Left lung (tissue), 10 donors: ENCODE measurements around the gene ST3GAL3. TPM values are rescaled to one million over a fixed set of nuclear protein-coding genes. Genes with fewer than 3 reads are reported as not detected.

Source experiments
- ATAC-seq: fragments of 200-7000 bp; cut with Tn5 transposase; one replicate; pipeline ENCODE4 v1.9.1; 2020; ENCODE audit warnings: moderate library complexity
- DNase-seq, 4 donors: peaks; one replicate each; pipeline ENCODE4 v3.0.0-alpha.2; 2013 to 2020
- H3K27ac ChIP-seq, 2 donors: fragments of 200-600 bp; sonication (generic) in 1 of 2; one replicate each; pipeline versions ENCODE4 v1.5.0 to v1.8.0; 2020 to 2021
- H3K27me3 ChIP-seq, 2 donors: fragments of 200-600 bp; sonication (generic) in 1 of 2; one replicate each; pipeline versions ENCODE4 v1.5.0 to v1.8.0; 2020 to 2021
- H3K36me3 ChIP-seq, 2 donors: fragments of 200-600 bp; sonication (generic) in 1 of 2; one replicate each; pipeline versions ENCODE4 v1.5.0 to v1.8.0; 2020 to 2021
- H3K4me1 ChIP-seq, 2 donors: fragments of 200-600 bp; one replicate each; pipeline ENCODE4 v1.8.0; 2021
- H3K4me3 ChIP-seq, 2 donors: fragments of 200-600 bp; sonication (generic) in 1 of 2; one replicate each; pipeline versions ENCODE4 v1.5.0 to v1.8.0; 2020 to 2021; ENCODE audit warnings: mild to moderate bottlenecking in 1 of 2
- H3K9me3 ChIP-seq, 2 donors: fragments of 200-600 bp; sonication (generic) in 1 of 2; one replicate each; pipeline versions ENCODE4 v1.5.0 to v1.8.0; 2020 to 2021
- intact Hi-C, 2 donors: fragments of 100-400 bp; cut with DNase I; formaldehyde crosslinking; loops; one replicate each; pipeline versions ENCODE4 v1.11.2 to v1.14.2; 2022
- polyA plus RNA-seq, 6 donors: library from polyadenylated mRNA; unstranded; fragments of 120-200 nt; gene quantifications; one replicate each; pipeline ENCODE4 v1.2.1, GENCODE V29; 2013; ENCODE audit not compliant: insufficient read length in 6 of 6
- total RNA-seq, 2 donors: library from RNA; stranded (reverse); fragmentation: NEBNext Ultra II Directional; extraction: Animal tissue kit (Norgen Biotek cat#: 25700); gene quantifications; one replicate each; pipeline ENCODE4 v1.2.1, GENCODE V29; 2021
- TF ChIP-seq, protein P1 (sequence below), 2 donors: fragments of 200-600 bp; sonication (generic) in 1 of 2; IDR thresholded peaks; one replicate each; pipeline versions ENCODE4 v1.5.0 to v1.8.0; 2021; ENCODE audit warnings: antibody characterized with exemption in 2 of 2
- donor health status: DM: no; HTN: yes; CAD: no.
- donor health status: DM: no; HTN: no; CAD: no.

The ST3GAL3 gene
- total and polyA plus RNA-seq, 8 donors = 18.9 to 42.4 (median 34.4) TPM

DNA sequence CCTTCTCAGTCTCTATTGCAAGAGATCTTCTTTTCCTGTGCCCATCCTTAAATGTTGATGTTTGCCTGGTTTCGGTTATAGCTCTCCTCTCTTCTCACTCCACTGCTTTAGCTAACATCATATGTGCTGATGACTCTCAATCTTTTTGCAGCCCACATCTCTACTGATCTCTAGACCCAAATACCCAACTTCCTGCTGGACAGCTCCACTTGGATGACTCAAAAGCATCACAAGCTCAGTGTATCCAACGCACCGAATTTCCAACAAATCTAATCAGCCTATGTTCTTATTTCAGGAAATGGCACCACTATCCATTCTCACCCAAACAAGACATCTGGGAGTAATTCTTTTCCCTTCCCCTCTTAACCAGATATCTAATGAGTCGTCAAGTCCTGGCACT lies 147.1 kb downstream of the ST3GAL3 start:
- peaks cover 3 to 30% of the 10 kb centered on the region in 2 donors for H3K4me1 ChIP-seq
- DNase-seq (no peak), ATAC-seq (no peak)
- no peaks in the 10 kb centered on the region for H3K27me3 ChIP-seq
- no peaks in the 10 kb centered on the region for H3K9me3 ChIP-seq
- no peak overlapping the region for H3K27ac ChIP-seq
- H3K4me3 ChIP-seq = no peak overlapping the region
- TF ChIP-seq, protein P1, sequence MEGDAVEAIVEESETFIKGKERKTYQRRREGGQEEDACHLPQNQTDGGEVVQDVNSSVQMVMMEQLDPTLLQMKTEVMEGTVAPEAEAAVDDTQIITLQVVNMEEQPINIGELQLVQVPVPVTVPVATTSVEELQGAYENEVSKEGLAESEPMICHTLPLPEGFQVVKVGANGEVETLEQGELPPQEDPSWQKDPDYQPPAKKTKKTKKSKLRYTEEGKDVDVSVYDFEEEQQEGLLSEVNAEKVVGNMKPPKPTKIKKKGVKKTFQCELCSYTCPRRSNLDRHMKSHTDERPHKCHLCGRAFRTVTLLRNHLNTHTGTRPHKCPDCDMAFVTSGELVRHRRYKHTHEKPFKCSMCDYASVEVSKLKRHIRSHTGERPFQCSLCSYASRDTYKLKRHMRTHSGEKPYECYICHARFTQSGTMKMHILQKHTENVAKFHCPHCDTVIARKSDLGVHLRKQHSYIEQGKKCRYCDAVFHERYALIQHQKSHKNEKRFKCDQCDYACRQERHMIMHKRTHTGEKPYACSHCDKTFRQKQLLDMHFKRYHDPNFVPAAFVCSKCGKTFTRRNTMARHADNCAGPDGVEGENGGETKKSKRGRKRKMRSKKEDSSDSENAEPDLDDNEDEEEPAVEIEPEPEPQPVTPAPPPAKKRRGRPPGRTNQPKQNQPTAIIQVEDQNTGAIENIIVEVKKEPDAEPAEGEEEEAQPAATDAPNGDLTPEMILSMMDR (IDR thresholded peaks at IDR 0.05) = no peak
- intact Hi-C loops = no loop called here
- peaks cover 0 to 8% of the 10 kb centered on the region in 2 donors for H3K36me3 ChIP-seq

DNA sequence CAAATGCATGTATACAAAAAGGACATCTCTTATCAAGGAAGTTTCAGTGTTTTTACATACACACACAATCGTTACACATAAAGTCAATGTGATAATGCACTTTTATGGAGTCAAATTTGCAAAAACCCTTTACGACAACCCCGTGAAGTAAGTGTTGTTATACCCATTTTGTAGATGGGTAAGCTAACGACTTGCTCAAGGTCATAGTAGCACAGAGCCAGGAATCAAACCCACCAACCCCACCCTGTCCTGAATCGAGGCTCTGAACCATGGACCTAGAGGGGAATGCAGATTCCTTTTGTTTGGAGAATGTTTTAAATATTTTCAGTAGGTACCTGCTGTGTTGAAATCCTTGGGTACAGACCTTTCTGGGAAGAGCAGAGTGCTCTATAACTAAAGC lies 148.9 kb downstream of the ST3GAL3 start:
- DNase-seq = no peak
- H3K9me3 ChIP-seq = no peaks in the 10 kb centered on the region
- TF ChIP-seq, protein P1 (IDR thresholded peaks at IDR 0.05) = no peak
- peaks cover 3 to 33% of the 10 kb centered on the region in 2 donors for H3K4me1 ChIP-seq
- intact Hi-C loops = no loop called here
- ATAC-seq = no peak
- H3K36me3 ChIP-seq = peaks cover 0 to 13% of the 10 kb centered on the region in 2 donors
- no peak overlapping the region for H3K27ac ChIP-seq
- no peaks in the 10 kb centered on the region for H3K27me3 ChIP-seq
- H3K4me3 ChIP-seq = no peak overlapping the region

DNA sequence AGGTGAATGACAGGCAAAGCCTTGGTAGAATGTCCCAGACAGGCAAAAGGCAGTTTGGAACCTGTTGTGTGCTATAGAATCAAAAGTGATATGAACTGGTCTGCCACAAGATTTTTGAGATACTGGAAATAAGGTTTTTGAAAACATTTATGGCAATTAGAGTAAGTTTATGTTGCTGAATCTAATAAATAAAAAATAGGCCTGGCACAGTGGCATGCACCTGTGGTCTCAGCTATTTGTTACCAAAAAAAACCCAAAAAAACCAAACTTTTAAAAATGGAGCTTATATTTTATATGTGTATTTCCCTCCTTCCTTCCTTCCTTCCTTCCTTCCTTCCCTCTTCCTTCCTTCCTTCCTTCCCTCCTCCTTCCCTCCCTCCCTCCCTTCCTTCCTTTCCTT lies 149.8 kb downstream of the ST3GAL3 start:
- intact Hi-C loops = no loop called here
- Histone ChIP-seq H3K9me3 (no peaks in the 10 kb centered on the region), H3K27me3 (no peaks in the 10 kb centered on the region), H3K27ac (no peak overlapping the region), H3K4me3 (no peak overlapping the region), H3K36me3 (peaks cover 0 to 13% of the 10 kb centered on the region in 2 donors), H3K4me1 (peaks cover 3 to 37% of the 10 kb centered on the region in 2 donors)
- ATAC-seq = no peak
- TF ChIP-seq, protein P1 (IDR thresholded peaks at IDR 0.05) = no peak
- no peak for DNase-seq

DNA sequence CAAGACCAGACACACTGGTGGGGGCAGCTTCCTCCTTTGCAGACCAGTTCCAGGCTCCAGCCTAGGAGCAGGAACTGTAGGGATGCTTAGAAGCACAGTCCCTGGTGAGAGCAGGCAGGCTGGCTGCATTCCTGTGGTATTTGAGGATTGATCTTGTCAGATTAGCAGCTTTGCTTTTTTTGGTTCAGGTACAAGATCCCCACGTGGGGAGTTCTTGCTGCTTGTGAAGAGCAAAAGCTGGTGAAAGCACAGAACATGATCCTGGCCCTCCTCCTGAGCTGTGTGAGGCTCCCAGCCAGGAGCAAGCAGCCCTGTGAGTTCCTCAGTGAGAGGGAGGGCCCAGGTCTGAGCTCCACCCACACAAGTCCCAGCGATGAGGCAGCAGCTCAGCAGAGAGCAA lies 151.0 kb downstream of the ST3GAL3 start:
- Histone ChIP-seq H3K27me3 (no peaks in the 10 kb centered on the region), H3K27ac (no peak overlapping the region), H3K36me3 (peaks cover 0 to 13% of the 10 kb centered on the region in 2 donors), H3K9me3 (no peaks in the 10 kb centered on the region), H3K4me1 (peaks cover 3 to 26% of the 10 kb centered on the region in 2 donors), H3K4me3 (no peak overlapping the region)
- DNase-seq = peak in 2 of 4 donors; percentile 59 to 74
- ATAC-seq = peak; percentile 95
- intact Hi-C loops = no loop called here
- TF ChIP-seq, protein P1 (IDR thresholded peaks at IDR 0.05) = no peak

DNA sequence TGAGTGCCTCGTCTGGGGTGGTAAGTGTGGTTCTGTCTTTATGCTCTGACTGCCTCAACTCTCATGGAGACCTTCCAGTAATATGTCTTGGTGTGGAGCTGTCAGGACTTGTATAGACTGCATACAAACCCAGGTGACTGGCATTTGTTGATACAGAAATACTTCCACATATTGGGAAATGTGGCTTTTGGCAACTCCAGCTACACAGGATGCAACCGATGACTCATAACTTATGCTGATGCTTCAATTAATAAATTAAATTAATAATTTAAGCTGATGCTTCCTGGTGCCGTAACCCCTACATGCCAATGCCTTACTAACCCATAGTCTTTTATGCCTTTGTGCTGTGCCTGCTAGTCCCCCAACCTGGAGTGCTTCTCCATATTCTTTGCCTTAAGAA lies 154.0 kb downstream of the ST3GAL3 start:
- DNase-seq = no peak
- Histone ChIP-seq H3K27ac (no peak overlapping the region), H3K4me3 (no peak overlapping the region), H3K27me3 (no peaks in the 10 kb centered on the region), H3K4me1 (peaks cover 3 to 26% of the 10 kb centered on the region in 2 donors), H3K36me3 (peaks cover 0 to 13% of the 10 kb centered on the region in 2 donors), H3K9me3 (no peaks in the 10 kb centered on the region)
- TF ChIP-seq, protein P1 (IDR thresholded peaks at IDR 0.05) = no peak
- ATAC-seq = no peak
- intact Hi-C loops = no loop called here
